Immature natural killer cell (primary cell): Measurements from ENCODE around the gene POLG2. TPM values are rescaled to one million over a fixed set of nuclear protein-coding genes. Genes with fewer than 3 reads are reported as not detected.

Experiments used
- DNase-seq, 3 donors: peaks; one replicate each; pipeline ENCODE4 v3.0.0; 2022; ENCODE audit warnings: mixed read lengths in 1 of 3
- H3K27ac Mint-ChIP-seq, 6 donors: one replicate each; pipeline ENCODE4 v1.8.0; 2020; ENCODE audit warnings: mixed read lengths in 6 of 6, mild to moderate bottlenecking in 5 of 6, inconsistent platforms in 4 of 6, moderate library complexity in 3 of 6
- H3K27me3 Mint-ChIP-seq, 3 donors: one replicate each; pipeline ENCODE4 v1.8.0; 2020 to 2021; ENCODE audit warnings: low read depth in 3 of 3, mild to moderate bottlenecking in 3 of 3, mixed read lengths in 3 of 3, moderate library complexity in 3 of 3, inconsistent platforms in 1 of 3
- H3K36me3 Mint-ChIP-seq, 3 donors: one replicate each; pipeline ENCODE4 v1.8.0; 2020; ENCODE audit warnings: mixed read lengths in 3 of 3, inconsistent platforms in 2 of 3, mild to moderate bottlenecking in 2 of 3
- H3K4me1 Mint-ChIP-seq, 2 donors: one replicate each; pipeline ENCODE4 v1.8.0; 2020; ENCODE audit warnings: inconsistent platforms in 2 of 2, mild to moderate bottlenecking in 2 of 2, mixed read lengths in 2 of 2, moderate library complexity in 1 of 2
- H3K4me3 Mint-ChIP-seq, 5 donors: one replicate each; pipeline ENCODE4 v1.8.0; 2020; ENCODE audit warnings: mild to moderate bottlenecking in 5 of 5, mixed read lengths in 5 of 5, inconsistent platforms in 3 of 5, moderate library complexity in 3 of 5
- H3K9me3 Mint-ChIP-seq, 6 donors: one replicate each; pipeline ENCODE4 v1.8.0; 2020; ENCODE audit warnings: mild to moderate bottlenecking in 6 of 6, mixed read lengths in 6 of 6, inconsistent platforms in 4 of 6, moderate library complexity in 3 of 6
- polyA plus RNA-seq, 3 donors: library from polyadenylated mRNA; unstranded; fragments of 300-500 nt; fragmentation: Illumina TruSeq; gene quantifications; one replicate each; pipeline ENCODE4 v1.2.3, GENCODE V29; 2021

POLG2 gene
- 10 to 100 TPM in 1 of 3 donors, 1 to 10 TPM in 2; 3.4 to 10.7 (median 4.3) TPM for polyA plus RNA-seq

- H3K9me3 Mint-ChIP-seq: no peaks in the 10 kb centered on the region
- peaks cover 12 to 40% (median 35%) of the 10 kb centered on the region in 3 donors for H3K36me3 Mint-ChIP-seq
- peaks cover 66 to 91% of the 10 kb centered on the region in 2 donors for H3K4me1 Mint-ChIP-seq
- peak within 1 kb of the TSS; percentile 97 to 100 (median 99) for H3K27ac Mint-ChIP-seq
- peaks cover 21 to 54% (median 50%) of the 10 kb centered on the region in 3 donors for H3K27me3 Mint-ChIP-seq
- peak; percentile 96 for DNase-seq
- H3K4me3 Mint-ChIP-seq: peak within 1 kb of the TSS; percentile 100
These were observed at the start of gene POLG2 for GRCh38 chr17:64496786-64497564. TSS of gene POLG2 (minus strand) at chr17:64497054. CDS start at chr17:64496968, 86 bp downstream.

- Mint-ChIP-seq H3K9me3 (no peaks in the 10 kb centered on the region), H3K4me3 (no peak overlapping the region), H3K36me3 (peaks cover 0 to 29% (median 15%) of the 10 kb centered on the region in 3 donors), H3K4me1 (no peaks in the 10 kb centered on the region), H3K27me3 (no peaks in the 10 kb centered on the region), H3K27ac (no peak overlapping the region)
- no peak for DNase-seq
These were observed 47.9 kb upstream of the POLG2 start for GRCh38 chr17:64544742-64545141.

- no peak for DNase-seq
- H3K4me3 Mint-ChIP-seq: no peak overlapping the region
- peak overlapping the region in 1 of 6 donors; percentile 3 for H3K27ac Mint-ChIP-seq
- H3K4me1 Mint-ChIP-seq: no peaks in the 10 kb centered on the region
- peaks cover 5 to 30% (median 10%) of the 10 kb centered on the region in 3 donors for H3K36me3 Mint-ChIP-seq
- no peaks in the 10 kb centered on the region for H3K9me3 Mint-ChIP-seq
- H3K27me3 Mint-ChIP-seq: no peaks in the 10 kb centered on the region
These were observed 43.4 kb upstream of the POLG2 start for GRCh38 chr17:64540118-64540776.

GRCh38 chr17:64538508-64539130 lies 41.8 kb upstream of the POLG2 start:
- Mint-ChIP-seq H3K4me3 (no peak overlapping the region), H3K36me3 (peaks cover 5 to 22% (median 9%) of the 10 kb centered on the region in 3 donors), H3K9me3 (no peaks in the 10 kb centered on the region), H3K27ac (peak overlapping the region; percentile 1 to 74 (median 48)), H3K27me3 (no peaks in the 10 kb centered on the region), H3K4me1 (no peaks in the 10 kb centered on the region)
- no peak for DNase-seq

- Mint-ChIP-seq H3K27ac (peak overlapping the region in 4 of 6 donors; percentile 2 to 35 (median 18)), H3K4me1 (no peaks in the 10 kb centered on the region), H3K4me3 (no peak overlapping the region), H3K9me3 (no peaks in the 10 kb centered on the region), H3K27me3 (no peaks in the 10 kb centered on the region), H3K36me3 (peaks cover 8 to 28% (median 17%) of the 10 kb centered on the region in 3 donors)
- DNase-seq: no peak
These were observed 40.6 kb upstream of the POLG2 start for GRCh38 chr17:64537488-64537887.

GRCh38 chr17:64536913-64537312 lies 40.1 kb upstream of the POLG2 start:
- DNase-seq: no peak
- Mint-ChIP-seq H3K36me3 (peaks cover 8 to 33% (median 17%) of the 10 kb centered on the region in 3 donors), H3K9me3 (no peaks in the 10 kb centered on the region), H3K4me1 (no peaks in the 10 kb centered on the region), H3K4me3 (no peak overlapping the region), H3K27me3 (no peaks in the 10 kb centered on the region), H3K27ac (peak overlapping the region in 1 of 6 donors; percentile 35)

- DNase-seq: no peak
- Mint-ChIP-seq H3K27ac (peak overlapping the region in 2 of 6 donors; percentile 33 to 50), H3K27me3 (no peaks in the 10 kb centered on the region), H3K4me1 (no peaks in the 10 kb centered on the region), H3K4me3 (no peak overlapping the region), H3K9me3 (no peaks in the 10 kb centered on the region), H3K36me3 (peaks cover 13 to 46% (median 25%) of the 10 kb centered on the region in 3 donors)
These were observed 38.5 kb upstream of the POLG2 start for GRCh38 chr17:64535357-64535756.

GRCh38 chr17:64534187-64534586 lies 37.3 kb upstream of the POLG2 start:
- Mint-ChIP-seq H3K36me3 (peaks cover 18 to 54% (median 32%) of the 10 kb centered on the region in 3 donors), H3K4me1 (no peaks in the 10 kb centered on the region)

GRCh38 chr17:64533784-64534183 lies 36.9 kb upstream of the POLG2 start:
- peaks cover 0 to 1% (median 0%) of the 10 kb centered on the region in 3 donors for H3K27me3 Mint-ChIP-seq
- H3K27ac Mint-ChIP-seq: peak overlapping the region in 5 of 6 donors; percentile 10 to 56 (median 46)
- no peak overlapping the region for H3K4me3 Mint-ChIP-seq
- peaks cover 18 to 53% (median 36%) of the 10 kb centered on the region in 3 donors for H3K36me3 Mint-ChIP-seq
- H3K4me1 Mint-ChIP-seq: no peaks in the 10 kb centered on the region
- H3K9me3 Mint-ChIP-seq: no peaks in the 10 kb centered on the region
- DNase-seq: no peak

More at GRCh38 chr17:64534187-64534586, 37.3 kb upstream of the POLG2 start:
- H3K27me3 Mint-ChIP-seq: peaks cover 0 to 1% (median 0%) of the 10 kb centered on the region in 3 donors
- no peaks in the 10 kb centered on the region for H3K9me3 Mint-ChIP-seq
- no peak for DNase-seq
- H3K4me3 Mint-ChIP-seq: no peak overlapping the region
- H3K27ac Mint-ChIP-seq: peak overlapping the region in 4 of 6 donors; percentile 10 to 56 (median 35)

- Mint-ChIP-seq H3K27me3 (peaks cover 0 to 1% (median 0%) of the 10 kb centered on the region in 3 donors), H3K27ac (peak overlapping the region in 2 of 6 donors; percentile 21 to 34), H3K4me3 (no peak overlapping the region), H3K9me3 (no peaks in the 10 kb centered on the region), H3K36me3 (peaks cover 16 to 55% (median 40%) of the 10 kb centered on the region in 3 donors), H3K4me1 (no peaks in the 10 kb centered on the region)
- DNase-seq: no peak
These were observed 35.6 kb upstream of the POLG2 start for GRCh38 chr17:64532409-64532808.

GRCh38 chr17:64531955-64532371 lies 35.1 kb upstream of the POLG2 start:
- peaks cover 12 to 55% (median 40%) of the 10 kb centered on the region in 3 donors for H3K36me3 Mint-ChIP-seq
- H3K4me1 Mint-ChIP-seq: no peaks in the 10 kb centered on the region
- DNase-seq: no peak
- peak overlapping the region in 2 of 6 donors; percentile 10 to 21 for H3K27ac Mint-ChIP-seq
- no peaks in the 10 kb centered on the region for H3K9me3 Mint-ChIP-seq
- H3K27me3 Mint-ChIP-seq: peaks cover 0 to 1% (median 0%) of the 10 kb centered on the region in 3 donors
- no peak overlapping the region for H3K4me3 Mint-ChIP-seq

GRCh38 chr17:64529221-64529620 lies 32.4 kb upstream of the POLG2 start:
- no peak for DNase-seq
- H3K4me3 Mint-ChIP-seq: no peak overlapping the region
- H3K36me3 Mint-ChIP-seq: peaks cover 17 to 64% (median 50%) of the 10 kb centered on the region in 3 donors
- H3K9me3 Mint-ChIP-seq: no peaks in the 10 kb centered on the region
- no peaks in the 10 kb centered on the region for H3K4me1 Mint-ChIP-seq
- peaks cover 0 to 1% (median 0%) of the 10 kb centered on the region in 3 donors for H3K27me3 Mint-ChIP-seq
- no peak overlapping the region for H3K27ac Mint-ChIP-seq

- peaks cover 0 to 2% (median 0%) of the 10 kb centered on the region in 3 donors for H3K27me3 Mint-ChIP-seq
- H3K9me3 Mint-ChIP-seq: no peaks in the 10 kb centered on the region
- no peak for DNase-seq
- no peak overlapping the region for H3K4me3 Mint-ChIP-seq
- H3K36me3 Mint-ChIP-seq: peaks cover 21 to 66% (median 51%) of the 10 kb centered on the region in 3 donors
- no peak overlapping the region for H3K27ac Mint-ChIP-seq
- H3K4me1 Mint-ChIP-seq: peaks cover 0 to 6% of the 10 kb centered on the region in 2 donors
These were observed 31.1 kb upstream of the POLG2 start for GRCh38 chr17:64527914-64528313.
